H1 (cell line): ENCODE data around the gene HOXC13. TPM values are rescaled to one million over a fixed set of nuclear protein-coding genes. Genes with fewer than 3 reads are reported as not detected.

ENCODE experiments used
- CTCF ChIA-PET: fragments of 300-600 bp; sonication (Branson Sonifier 250); formaldehyde crosslinking; loops from one replicate; lab custom pipeline; 2021; ENCODE audit not compliant: partially characterized antibody; lab: Charles Lee
- POLR2A ChIA-PET: fragments of 300-600 bp; sonication (Branson Sonifier 250); formaldehyde crosslinking; loops from one replicate; lab custom pipeline; 2021; ENCODE audit warnings: inconsistent platforms; ENCODE audit not compliant: partially characterized antibody; lab: Charles Lee
- DNase-seq, 2 experiments: peaks; one replicate each; pipeline versions ENCODE4 v3.0.0 to v3.0.0-alpha.2; 2010 to 2022; ENCODE audit warnings: low spot score in 2 of 2, low read depth in 1 of 2, mixed read lengths in 1 of 2
- FAIRE-seq: peaks from 2 replicates; lab custom pipeline; 2011; peaks lifted over from hg19 to GRCh38; lab: Jason Lieb, UNC
- H2AFZ ChIP-seq: 2 replicates; pipeline ENCODE4 v1.8.1; 2012; ENCODE audit warnings: low read length, inconsistent platforms
- H2AK5ac ChIP-seq: 2 replicates; pipeline ENCODE4 v1.6.1; 2013; ENCODE audit warnings: low read depth, low read length
- H2BK120ac ChIP-seq: replicated peaks from 2 replicates; pipeline ENCODE3; 2013; ENCODE audit warnings: low read depth, low read length, inconsistent platforms
- H2BK12ac ChIP-seq: 2 replicates; pipeline ENCODE4 v1.6.1; 2013; ENCODE audit warnings: low read depth, low read length
- H2BK15ac ChIP-seq: 2 replicates; pipeline ENCODE4 v1.6.1; 2013; ENCODE audit warnings: low read length
- H2BK20ac ChIP-seq: 2 replicates; pipeline ENCODE4 v1.6.1; 2013; ENCODE audit warnings: low read length
- H2BK5ac ChIP-seq: 2 replicates; pipeline ENCODE4 v1.6.1; 2013; ENCODE audit warnings: low read depth, low read length
- H3K14ac ChIP-seq: 2 replicates; pipeline ENCODE4 v1.6.1; 2013; ENCODE audit warnings: inconsistent platforms; ENCODE audit not compliant: insufficient read length
- H3K18ac ChIP-seq: 2 replicates; pipeline ENCODE4 v1.6.1; 2013; ENCODE audit warnings: low read length; ENCODE audit errors: extremely low read depth
- H3K23ac ChIP-seq: 2 replicates; pipeline ENCODE4 v1.6.1; 2013; ENCODE audit warnings: inconsistent platforms; ENCODE audit not compliant: insufficient read length
- H3K23me2 ChIP-seq: 2 replicates; pipeline ENCODE4 v1.6.1; 2013; ENCODE audit warnings: low read depth, low read length
- H3K27ac ChIP-seq: 2 replicates; pipeline ENCODE4 v1.6.1; 2011; ENCODE audit warnings: low read depth, low read length, inconsistent platforms
- H3K27me3 ChIP-seq, 4 experiments: replicated peaks in 1 of 4; 1 replicate in 1 of 4; 2 replicates in 3 of 4; pipeline versions ENCODE4 v1.6.1 to v1.8.1; 2011 to 2013; ENCODE audit warnings: low read length in 3 of 4, mild to moderate bottlenecking in 3 of 4, inconsistent platforms in 2 of 4, mixed read lengths in 2 of 4, moderate library complexity in 1 of 4; ENCODE audit not compliant: control insufficient read depth in 3 of 4, insufficient read depth in 3 of 4; ENCODE audit errors: extremely low read depth in 1 of 4
- H3K36me3 ChIP-seq, 4 experiments: 2 replicates each; pipeline versions ENCODE4 v1.6.1 to v1.8.1; 2011 to 2013; ENCODE audit warnings: mild to moderate bottlenecking in 4 of 4, low read length in 3 of 4, moderate library complexity in 2 of 4, control low read depth in 1 of 4, inconsistent platforms in 1 of 4; ENCODE audit not compliant: insufficient read depth in 4 of 4, control insufficient read depth in 2 of 4
- H3K4ac ChIP-seq: replicated peaks from 2 replicates; pipeline ENCODE3; 2013; ENCODE audit warnings: low read length, low read depth, mixed read lengths, inconsistent platforms; ENCODE audit not compliant: insufficient read length
- H3K4me1 ChIP-seq, 4 experiments: replicated peaks in 1 of 4; 1 replicate in 1 of 4; 2 replicates in 3 of 4; pipeline versions ENCODE4 v1.6.1 to v1.8.1; 2011 to 2013; ENCODE audit warnings: low read length in 3 of 4, inconsistent platforms in 2 of 4, mixed read lengths in 1 of 4; ENCODE audit not compliant: insufficient read depth in 4 of 4, control insufficient read depth in 3 of 4
- H3K4me2 ChIP-seq, 2 experiments: 2 replicates each; pipeline versions ENCODE4 v1.6.1 to v1.8.1; 2011 to 2013; ENCODE audit warnings: low read depth in 2 of 2, low read length in 2 of 2, control low read depth in 1 of 2, inconsistent platforms in 1 of 2, mild to moderate bottlenecking in 1 of 2; ENCODE audit not compliant: insufficient read depth in 1 of 2
- H3K4me3 ChIP-seq, 4 experiments: fragments of 200-600, 300-600 bp in 1 of 4; sonication (generic), shearing (Covaris generic), sonication (Bioruptor Twin) in 1 of 4; 2 replicates each; pipeline versions ENCODE4 v1.5.1 to v1.8.1; 2011 to 2016; ENCODE audit warnings: low read length in 4 of 4, low read depth in 3 of 4, control low read depth in 2 of 4, inconsistent platforms in 2 of 4, mild to moderate bottlenecking in 2 of 4, mixed read lengths in 1 of 4, moderate library complexity in 1 of 4; ENCODE audit not compliant: insufficient read depth in 2 of 4; ENCODE audit errors: extremely low read depth in 1 of 4
- H3K56ac ChIP-seq: replicated peaks from 2 replicates; pipeline ENCODE3; 2013; ENCODE audit warnings: low read depth, mild to moderate bottlenecking, mixed read lengths, low read length, inconsistent platforms; ENCODE audit not compliant: insufficient read length
- H3K79me1 ChIP-seq: 2 replicates; pipeline ENCODE4 v1.6.1; 2013; ENCODE audit warnings: low read depth, low read length, control low read depth
- H3K79me2 ChIP-seq, 2 experiments: 2 replicates each; pipeline versions ENCODE4 v1.6.1 to v1.8.1; 2012 to 2013; ENCODE audit warnings: low read length in 2 of 2, mild to moderate bottlenecking in 2 of 2, inconsistent platforms in 1 of 2; ENCODE audit not compliant: insufficient read depth in 2 of 2, control insufficient read depth in 1 of 2
- H3K9ac ChIP-seq, 4 experiments: replicated peaks in 1 of 4; 1 replicate in 1 of 4; 2 replicates in 3 of 4; pipeline versions ENCODE4 v1.6.1 to v1.8.1; 2011 to 2013; ENCODE audit warnings: low read depth in 3 of 4, low read length in 3 of 4, control low read depth in 2 of 4, mild to moderate bottlenecking in 2 of 4, moderate library complexity in 2 of 4, inconsistent platforms in 1 of 4; ENCODE audit errors: extremely low read depth in 1 of 4
- H3K9me3 ChIP-seq, 2 experiments: 2 replicates each; pipeline versions ENCODE4 v1.6.1 to v1.8.1; 2012 to 2013; ENCODE audit warnings: mild to moderate bottlenecking in 2 of 2, moderate library complexity in 2 of 2, control low read depth in 1 of 2, inconsistent platforms in 1 of 2, low read depth in 1 of 2, low read length in 1 of 2, mixed read lengths in 1 of 2; ENCODE audit not compliant: insufficient read depth in 2 of 2
- H4K20me1 ChIP-seq, 2 experiments: replicated peaks in 1 of 2; 2 replicates each; pipeline versions ENCODE3 to v1.8.1; 2011 to 2013; ENCODE audit warnings: inconsistent platforms in 2 of 2, low read length in 2 of 2, mild to moderate bottlenecking in 1 of 2; ENCODE audit not compliant: insufficient read depth in 2 of 2, control insufficient read depth in 1 of 2
- H4K5ac ChIP-seq: 2 replicates; pipeline ENCODE4 v1.6.1; 2013; ENCODE audit warnings: low read length, low read depth, mixed read lengths, inconsistent platforms; ENCODE audit not compliant: insufficient read length
- H4K8ac ChIP-seq: 2 replicates; pipeline ENCODE4 v1.8.0; 2013; ENCODE audit warnings: mild to moderate bottlenecking, moderate library complexity, low read length, inconsistent platforms; ENCODE audit not compliant: insufficient read depth; ENCODE audit errors: extremely low read depth
- H4K91ac ChIP-seq: replicated peaks from 2 replicates; pipeline ENCODE3; 2013; ENCODE audit warnings: low read length, mixed read lengths, inconsistent platforms; ENCODE audit not compliant: insufficient read length
- BRCA1 ChIP-seq: IDR thresholded peaks from 2 replicates; pipeline ENCODE4 v1.6.1; 2012; ENCODE audit warnings: low read depth, low read length, improper control_type of control experiment
- EZH2 ChIP-seq: fragments of 200-600 bp; sonication (generic); IDR thresholded peaks from 2 replicates; pipeline ENCODE4 v1.7.1; 2012; ENCODE audit warnings: low read depth, mild to moderate bottlenecking, moderate library complexity, low read length, inconsistent platforms; ENCODE audit not compliant: severe bottlenecking
- POLR2AphosphoS5 ChIP-seq: IDR thresholded peaks from 2 replicates; pipeline ENCODE4 v1.6.1; 2011; ENCODE audit warnings: low read depth, low read length
- SUZ12 ChIP-seq: fragments of 200-600 bp; sonication (generic); IDR thresholded peaks from 2 replicates; pipeline ENCODE4 v1.6.1; 2012; ENCODE audit warnings: mild to moderate bottlenecking, inconsistent platforms, low read length, moderate library complexity, mixed read lengths
- WGBS, 2 experiments: shearing (Covaris generic) in 1 of 2; methylation state at CpG; one replicate each; pipeline versions ENCODE4 v1.1.6 to v1.1.7; 2013 to 2015; ENCODE audit warnings: low lambda C conversion rate in 2 of 2, mixed read lengths in 2 of 2, inconsistent platforms in 1 of 2, low coverage in 1 of 2, missing lambda C conversion rate in 1 of 2; ENCODE audit not compliant: insufficient replicate concordance in 2 of 2, insufficient coverage in 1 of 2, insufficient read length in 1 of 2; ENCODE audit errors: extremely low coverage in 1 of 2, missing lambda C conversion rate in 1 of 2; 5-methylcytosine and 5-hydroxymethylcytosine counted together
- polyA plus RNA-seq, 7 experiments: library from polyadenylated mRNA; depleted of rRNA in 3 of 7; stranded (reverse) in 5 of 7; unstranded in 2 of 7; fragments of >200 nt in 5 of 7; fragments of 200-250 nt in 2 of 7; gene quantifications; 1 replicate in 5 of 7; 2 replicates in 1 of 7; 4 replicates in 1 of 7; pipeline versions ENCODE4 v1.2.1 to v1.2.3, GENCODE V29; 2011 to 2013; ENCODE audit warnings: missing spikeins in 2 of 7, mixed read lengths in 2 of 7
- total RNA-seq: library from RNA; stranded (reverse); fragmentation: NEBNext Ultra II Directional; extraction: Animal tissue kit (Norgen Biotek cat#: 25700); gene quantifications from 2 replicates; pipeline ENCODE4 v1.2.1, GENCODE V29; 2021

The HOXC13 gene
- total and polyA plus RNA-seq, 2 of the 8 experiments (the other 6 are each of a cell fraction or from before 2014, with no cell fraction given): 0.02 TPM; not detected in 1

GRCh38 chr12:53941750-53942149, 3.1 kb downstream of the HOXC13 start:
- Histone ChIP-seq H4K20me1 (peaks cover 12 to 27% of the 10 kb centered on the region in 2 experiments), H3K23me2 (no peaks in the 10 kb centered on the region), H3K4ac (no peak overlapping the region), H3K4me1 (peaks cover 0 to 6% (median 5%) of the 10 kb centered on the region in 4 experiments; a peak in 4 of 7 replicates), H2BK12ac (no peak overlapping the region), H4K91ac (no peak overlapping the region), H2AFZ (no peak overlapping the region), H3K4me3 (no peak overlapping the region), H2BK15ac (no peak overlapping the region), H3K18ac (no peak overlapping the region), H2BK5ac (no peak overlapping the region), H3K79me1 (no peaks in the 10 kb centered on the region), H2BK20ac (no peak overlapping the region), H3K9ac (no peak overlapping the region), H3K27me3 (peaks cover 90 to 100% (median 97%) of the 10 kb centered on the region in 4 experiments), H3K79me2 (no peaks in the 10 kb centered on the region), H3K56ac (no peak overlapping the region), H2BK120ac (no peak overlapping the region), H3K14ac (no peak overlapping the region), H3K4me2 (no peak overlapping the region), H3K27ac (no peak overlapping the region), H2AK5ac (no peak overlapping the region), H4K8ac (no peak overlapping the region)
- WGBS, 2 experiments: 34% methylated on average over 4 of the region's 5 CpGs; no CpG with 5 or more reads in 1 of the 2 experiments
- FAIRE-seq (no peak), DNase-seq (peak in 1 of 2 experiments; percentile 32)
- CTCF ChIA-PET: interaction anchor here (0.6 to 2.5 kb wide), 3 partner anchors 11 to 173 kb away, joined by 3 to 9 read pairs (median 3); no protein-coding TSS in a partner anchor
- TF ChIP-seq POLR2AphosphoS5 (no peak), SUZ12 (peak; percentile 33), BRCA1 (no peak), EZH2 (peak; percentile 54)
- TF ChIP-seq, all 59 proteins: peak for 2
- Histone ChIP-seq H3K36me3 (peaks cover 0 to 4% (median 0%) of the 10 kb centered on the region in 4 experiments; a peak in 1 of 8 replicates), H3K9me3 (no peaks in the 10 kb centered on the region), H3K23ac (no peak overlapping the region), H4K5ac (no peak overlapping the region)
- POLR2A ChIA-PET: no interaction called here
